ENCODE data around the gene ROPN1. TPM values are rescaled to one million over a fixed set of nuclear protein-coding genes. Genes with fewer than 3 reads are reported as not detected.

Gene ROPN1
- total and polyA plus RNA-seq, 2 experiments from 2014 or later, result 0.11 TPM; not detected in 1

- Mint-ChIP-seq H3K36me3 (ENCODE audit: low read depth) (peaks cover 3% of the 10 kb centered on the region; the same call in 2 of the 3 replicates), H3K4me1 (peaks cover 9% of the 10 kb centered on the region; the same call in 2 of the 3 replicates), H3K4me3 (peak within 1 kb of the TSS; percentile 98), H3K27me3 (ENCODE audit: insufficient read depth, low read depth, poor library complexity) (peaks cover 5% of the 10 kb centered on the region), H3K9me3 (no peaks in the 10 kb centered on the region), H3K27ac (peak within 1 kb of the TSS; percentile 99)
- 0 out of 2 replicates have a peak, but pooled peaks cover 3% of the 10 kb centered on the region for H3F3A ChIP-seq (replicated peaks; ENCODE audit: low read depth)
- no peaks in the 10 kb centered on the region for H3K9me2 ChIP-seq (ENCODE audit: insufficient read depth)
- ATAC-seq (peak; percentile 99), DNase-seq (ENCODE audit: low spot score) (peak; percentile 99)
- H3K27me3 ChIP-seq (ENCODE audit: insufficient read depth), result peaks cover 10% of the 10 kb centered on the region
- H4K20me1 ChIP-seq (replicated peaks; ENCODE audit: insufficient read depth), result no peaks in the 10 kb centered on the region
- TF ChIP-seq ZNF331 (CRISPR knock-in tag; IDR thresholded peaks at IDR 0.05; ENCODE audit: low read depth), result no peak
- 0 out of 2 replicates have a peak, but pooled peaks have one; percentile 49 for TF ChIP-seq CREB1 (CRISPR knock-in tag; IDR thresholded peaks at IDR 0.05; ENCODE audit: low read depth)
- 0 out of 2 replicates have a peak, but pooled peaks have one; percentile 45 for TF ChIP-seq ETS1 (IDR thresholded peaks at IDR 0.05)
- peak; percentile 79 for TF ChIP-seq POLR2AphosphoS5 (IDR thresholded peaks at IDR 0.05; ENCODE audit: low read depth)
- no peak for TF ChIP-seq EZH2phosphoT487 (IDR thresholded peaks at IDR 0.05; ENCODE audit: unreplicated experiment)
- peak within 1 kb of the TSS; percentile 72 for H3K4me3 ChIP-seq
- peak within 1 kb of the TSS; percentile 96 for H3K27ac ChIP-seq (ENCODE audit: low read depth)
- peaks cover 28% of the 10 kb centered on the region for H3K79me2 ChIP-seq (replicated peaks; ENCODE audit: insufficient read depth)
- peaks cover 5% of the 10 kb centered on the region; the same call in 1 of the 2 replicates for H3K4me1 ChIP-seq (ENCODE audit: insufficient read depth)
- peak within 1 kb of the TSS; percentile 86 for H2AFZ ChIP-seq
- H3K36me3 ChIP-seq (ENCODE audit: insufficient read depth), result peaks cover 5% of the 10 kb centered on the region; the same call in 1 of the 2 replicates
- H3K4me2 ChIP-seq, result peak within 1 kb of the TSS; percentile 81
These were observed 31.0 kb downstream of the ROPN1 start, which contains the start of gene CCDC14 for GRCh38 chr3:123960781-123961507. Gene CCDC14 (minus strand): TSS chr3:123961229. CDS start chr3:123961173, 56 bp downstream.

DNA sequence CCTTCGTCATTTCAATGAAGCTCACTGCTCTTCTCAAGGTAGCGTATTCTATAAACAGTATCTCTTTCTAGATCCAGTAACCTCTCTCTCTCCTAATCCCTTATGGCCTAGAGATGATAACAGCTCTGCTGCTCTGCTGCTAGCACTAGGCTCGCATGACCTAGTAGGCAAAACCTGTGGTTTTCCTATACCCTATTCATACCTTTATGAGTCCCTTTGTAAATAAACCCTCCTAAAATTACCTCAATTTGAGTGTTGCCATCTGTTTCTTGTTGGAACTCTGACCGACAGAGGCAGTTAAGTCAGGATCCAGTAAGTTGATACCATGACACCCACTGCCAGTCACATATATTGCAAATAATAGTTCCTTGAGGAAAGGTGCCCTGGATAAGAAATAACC lies 38.2 kb downstream of the ROPN1 start:
- Histone ChIP-seq H3K4me2 (no peak overlapping the region), H2AFZ (no peak overlapping the region), H3K36me3 (ENCODE audit: insufficient read depth) (peaks cover 26% of the 10 kb centered on the region), H3F3A (replicated peaks; ENCODE audit: low read depth) (no peaks in the 10 kb centered on the region), H4K20me1 (replicated peaks; ENCODE audit: insufficient read depth) (0 out of 2 replicates have a peak, but pooled peaks cover 6% of the 10 kb centered on the region), H3K79me2 (replicated peaks; ENCODE audit: insufficient read depth) (peaks cover 10% of the 10 kb centered on the region; the same call in 1 of the 2 replicates), H3K27ac (ENCODE audit: low read depth) (no peak overlapping the region), H3K4me3 (no peak overlapping the region), H3K9me2 (ENCODE audit: insufficient read depth) (no peaks in the 10 kb centered on the region), H3K4me1 (ENCODE audit: insufficient read depth) (no peaks in the 10 kb centered on the region), H3K27me3 (ENCODE audit: insufficient read depth) (no peaks in the 10 kb centered on the region)
- DNase-seq (ENCODE audit: low spot score) (no peak), ATAC-seq (no peak)
- H3K27me3 Mint-ChIP-seq (ENCODE audit: insufficient read depth, low read depth, poor library complexity), result no peaks in the 10 kb centered on the region
- no peaks in the 10 kb centered on the region for H3K4me1 Mint-ChIP-seq
- H3K27ac Mint-ChIP-seq, result no peak overlapping the region
- peaks cover 38% of the 10 kb centered on the region for H3K36me3 Mint-ChIP-seq (ENCODE audit: low read depth)
- TF ChIP-seq STAT1 (IDR thresholded peaks at IDR 0.05; ENCODE audit: unreplicated experiment) (no peak), ZNF331 (CRISPR knock-in tag; IDR thresholded peaks at IDR 0.05; ENCODE audit: low read depth) (no peak), EZH2 (IDR thresholded peaks at IDR 0.05; ENCODE audit: low read depth, unreplicated experiment) (no peak)
- TF ChIP-seq, protein P1, sequence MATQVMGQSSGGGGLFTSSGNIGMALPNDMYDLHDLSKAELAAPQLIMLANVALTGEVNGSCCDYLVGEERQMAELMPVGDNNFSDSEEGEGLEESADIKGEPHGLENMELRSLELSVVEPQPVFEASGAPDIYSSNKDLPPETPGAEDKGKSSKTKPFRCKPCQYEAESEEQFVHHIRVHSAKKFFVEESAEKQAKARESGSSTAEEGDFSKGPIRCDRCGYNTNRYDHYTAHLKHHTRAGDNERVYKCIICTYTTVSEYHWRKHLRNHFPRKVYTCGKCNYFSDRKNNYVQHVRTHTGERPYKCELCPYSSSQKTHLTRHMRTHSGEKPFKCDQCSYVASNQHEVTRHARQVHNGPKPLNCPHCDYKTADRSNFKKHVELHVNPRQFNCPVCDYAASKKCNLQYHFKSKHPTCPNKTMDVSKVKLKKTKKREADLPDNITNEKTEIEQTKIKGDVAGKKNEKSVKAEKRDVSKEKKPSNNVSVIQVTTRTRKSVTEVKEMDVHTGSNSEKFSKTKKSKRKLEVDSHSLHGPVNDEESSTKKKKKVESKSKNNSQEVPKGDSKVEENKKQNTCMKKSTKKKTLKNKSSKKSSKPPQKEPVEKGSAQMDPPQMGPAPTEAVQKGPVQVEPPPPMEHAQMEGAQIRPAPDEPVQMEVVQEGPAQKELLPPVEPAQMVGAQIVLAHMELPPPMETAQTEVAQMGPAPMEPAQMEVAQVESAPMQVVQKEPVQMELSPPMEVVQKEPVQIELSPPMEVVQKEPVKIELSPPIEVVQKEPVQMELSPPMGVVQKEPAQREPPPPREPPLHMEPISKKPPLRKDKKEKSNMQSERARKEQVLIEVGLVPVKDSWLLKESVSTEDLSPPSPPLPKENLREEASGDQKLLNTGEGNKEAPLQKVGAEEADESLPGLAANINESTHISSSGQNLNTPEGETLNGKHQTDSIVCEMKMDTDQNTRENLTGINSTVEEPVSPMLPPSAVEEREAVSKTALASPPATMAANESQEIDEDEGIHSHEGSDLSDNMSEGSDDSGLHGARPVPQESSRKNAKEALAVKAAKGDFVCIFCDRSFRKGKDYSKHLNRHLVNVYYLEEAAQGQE (IDR thresholded peaks at IDR 0.05; ENCODE audit: unreplicated experiment), result no peak
- no peaks in the 10 kb centered on the region for H3K9me3 Mint-ChIP-seq
- H3K4me3 Mint-ChIP-seq, result no peak overlapping the region

Data from GM23338 (cell line).